Left cardiac atrium (tissue), 2 donors: ENCODE measurements around the gene FOLR3. TPM values are rescaled to one million over a fixed set of nuclear protein-coding genes. Genes with fewer than 3 reads are reported as not detected.

ENCODE experiments used
- total RNA-seq, 2 donors: library from RNA; stranded (reverse); fragmentation: NEBNext Ultra II Directional; extraction: Animal tissue kit (Norgen Biotek cat#: 25700); gene quantifications; one replicate each; pipeline ENCODE4 v1.2.1, GENCODE V29; 2021
- donor health status: DM: no; HTN: yes; CAD: no; lungs with severe emphysema.
- donor health status: DM: yes; HTN: yes; CAD: no.

FOLR3 gene
- total RNA-seq, 2 donors from 2014 or later, result 2.2 to 3.5 TPM

Other genes with a start within 250 kb of the FOLR3 start
- gene XNDC1N, start 207.1 kb upstream of the FOLR3 start, total RNA-seq, result 1 to 10 TPM; 3.8 to 5.5 TPM
- gene RNF121, start 206.7 kb upstream of the FOLR3 start, total RNA-seq, result 10 to 100 TPM; 25.9 to 26.9 TPM
- gene IL18BP, start 136.8 kb upstream of the FOLR3 start, total RNA-seq, result 1 to 10 TPM; 4.4 to 7.3 TPM
- 10 to 100 TPM; 73.3 to 86.7 TPM for gene NUMA1, start 55.2 kb upstream of the FOLR3 start, total RNA-seq
- gene LRRC51, start 54.9 kb upstream of the FOLR3 start, total RNA-seq, result 1 to 10 TPM; 3.9 to 5.0 TPM
- gene LAMTOR1, start 32.4 kb upstream of the FOLR3 start, total RNA-seq, result 10 to 100 TPM; 76.4 to 88.0 TPM
- not detected for gene TOMT, start 29.8 kb upstream of the FOLR3 start, total RNA-seq
- gene ANAPC15, start 23.0 kb upstream of the FOLR3 start, total RNA-seq, result 10 to 100 TPM; 43.3 to 45.0 TPM
- not detected for gene FOLR1, start 56.4 kb downstream of the FOLR3 start, total RNA-seq
- gene FOLR2, start 81.1 kb downstream of the FOLR3 start, total RNA-seq, result 10 to 100 TPM; 24.0 to 57.0 TPM
- gene INPPL1, start 89.0 kb downstream of the FOLR3 start, total RNA-seq, result 10 to 100 TPM; 89.5 to 96.4 TPM
- gene PHOX2A, start 108.5 kb downstream of the FOLR3 start, total RNA-seq, result not detected